Dedifferentiated amniotic fluid mesenchymal stem cell (primary cell): ENCODE data around the gene REXO1.

Source experiments
- DNase-seq: peaks from one replicate; pipeline ENCODE4 v3.0.0-alpha.2; 2016; ENCODE audit errors: extremely low spot score

REXO1 gene

GRCh38 chr19:1829958-1830357 is 18.3 kb downstream of the REXO1 start:
- DNase-seq = no peak

GRCh38 chr19:1828279-1829238 is 19.7 kb downstream of the REXO1 start:
- no peak for DNase-seq

GRCh38 chr19:1827566-1828278 is 20.6 kb downstream of the REXO1 start:
- DNase-seq = no peak

- DNase-seq = no peak
Measured at GRCh38 chr19:1826557-1827521, 21.4 kb downstream of the REXO1 start.

- peak; percentile 52 for DNase-seq
Measured at GRCh38 chr19:1825909-1826556, 22.2 kb downstream of the REXO1 start.

- no peak for DNase-seq
Measured at GRCh38 chr19:1824252-1824622, 24.0 kb downstream of the REXO1 start.

GRCh38 chr19:1823539-1824251 is 24.6 kb downstream of the REXO1 start:
- no peak for DNase-seq

GRCh38 chr19:1823020-1823419 is 25.3 kb downstream of the REXO1 start:
- DNase-seq = no peak

GRCh38 chr19:1822210-1822609 is 26.1 kb downstream of the REXO1 start:
- DNase-seq = no peak

GRCh38 chr19:1819341-1820255 is 28.7 kb downstream of the REXO1 start:
- DNase-seq = no peak

- no peak for DNase-seq
Measured at GRCh38 chr19:1818549-1819195, 29.6 kb downstream of the REXO1 start.

- DNase-seq = no peak
Measured at GRCh38 chr19:1817553-1818179, 30.6 kb downstream of the REXO1 start.

GRCh38 chr19:1816530-1817298 is 31.6 kb downstream of the REXO1 start:
- no peak for DNase-seq

GRCh38 chr19:1815605-1816529 is 32.4 kb downstream of the REXO1 start:
- no peak for DNase-seq

GRCh38 chr19:1814833-1815604 is 33.3 kb downstream of the REXO1 start:
- DNase-seq = no peak

- DNase-seq = no peak
Measured at GRCh38 chr19:1814391-1814790, 33.9 kb downstream of the REXO1 start.
